HG03039 (cell line): Measurements from ENCODE around the gene UBP1.
"Not testable (repeated sequence)": the region's sequence is repeated elsewhere in the genome, so short reads cannot be mapped to it uniquely, and the experiment has no call there.

Experiments used
- ATAC-seq: cut with Tn5 transposase; IDR thresholded peaks from one replicate; pipeline ENCODE4 v1.9.1; 2021; ENCODE audit warnings: mild to moderate bottlenecking, moderate library complexity; ENCODE audit not compliant: unreplicated experiment

UBP1 gene

DNA sequence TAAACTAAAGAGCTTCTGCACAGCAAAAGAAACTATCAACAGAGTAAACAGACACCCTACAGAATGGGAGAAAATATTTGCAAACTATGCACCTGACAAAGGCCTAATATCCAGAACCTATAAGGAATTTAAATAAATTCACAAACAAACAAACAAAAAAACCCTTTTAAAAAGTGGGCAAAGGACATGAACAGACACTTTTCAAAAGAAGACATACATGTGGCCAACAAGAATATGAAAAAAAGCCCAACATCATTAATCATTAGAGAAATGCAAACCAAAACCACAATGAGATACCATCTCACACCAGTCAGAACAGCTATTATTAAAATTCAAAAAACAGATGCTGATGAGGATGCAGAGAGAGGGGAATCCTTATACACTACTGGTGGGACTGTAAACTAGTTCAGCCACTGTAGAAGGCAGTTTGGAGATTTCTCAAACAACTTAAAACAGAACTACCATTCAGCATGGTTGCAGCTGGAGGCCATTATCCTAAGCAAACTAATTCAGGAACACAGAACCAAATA, 101.2 kb downstream of the UBP1 start:
- not testable (repeated sequence) for ATAC-seq
